Activated naive CD4-positive, alpha-beta T cell treated with Interleukin-2 at 50 U/mL for 16 hours (primary cell): ENCODE results near the gene TOR3A.
"Not testable (repeated sequence)": the region's sequence is repeated elsewhere in the genome, so short reads cannot be mapped to it uniquely, and the experiment has no call there.

Experiments
- DNase-seq: peaks from one replicate; pipeline ENCODE4 v3.0.0-alpha.2; 2020

TOR3A gene

DNA sequence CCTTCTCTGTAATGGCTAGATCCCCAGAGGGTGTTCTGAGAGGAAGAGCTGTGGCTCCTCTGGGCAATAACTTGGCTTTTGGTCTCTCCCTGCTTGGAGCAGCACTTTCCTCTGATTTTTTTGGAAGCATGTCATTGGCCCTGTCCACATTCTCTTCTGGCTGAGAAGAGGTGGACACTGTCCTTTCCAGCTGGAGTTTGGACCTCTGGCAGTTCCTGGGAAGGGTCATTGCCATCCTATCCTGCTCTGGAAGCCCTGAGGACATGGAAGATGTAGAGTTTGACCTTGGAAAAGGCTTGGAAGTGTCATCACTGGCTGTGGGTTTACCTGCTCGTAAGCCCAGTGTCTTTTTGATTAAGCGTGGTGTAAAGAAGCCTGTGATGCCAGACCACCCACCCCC lies 26.8 kb downstream of the TOR3A start:
- DNase-seq = no peak

DNA sequence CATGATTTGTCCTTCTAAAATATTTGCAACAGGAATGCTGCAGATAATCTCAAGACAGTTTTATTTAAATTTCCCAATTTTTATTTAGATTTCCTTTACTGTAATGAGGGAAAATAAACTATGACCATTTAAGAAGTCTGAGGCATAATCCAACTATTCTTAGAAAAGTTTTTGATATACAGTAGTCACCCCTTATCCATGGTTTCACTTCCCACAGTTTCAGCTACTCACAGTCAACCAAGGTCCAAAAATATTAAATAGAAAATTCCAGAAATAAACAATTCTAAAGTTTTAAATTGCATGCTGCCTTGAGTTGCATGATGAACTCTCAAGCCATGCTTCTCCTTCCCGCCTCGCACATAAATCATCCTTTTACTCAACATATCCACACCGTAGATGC lies 33.3 kb downstream of the TOR3A start:
- DNase-seq = no peak

DNA sequence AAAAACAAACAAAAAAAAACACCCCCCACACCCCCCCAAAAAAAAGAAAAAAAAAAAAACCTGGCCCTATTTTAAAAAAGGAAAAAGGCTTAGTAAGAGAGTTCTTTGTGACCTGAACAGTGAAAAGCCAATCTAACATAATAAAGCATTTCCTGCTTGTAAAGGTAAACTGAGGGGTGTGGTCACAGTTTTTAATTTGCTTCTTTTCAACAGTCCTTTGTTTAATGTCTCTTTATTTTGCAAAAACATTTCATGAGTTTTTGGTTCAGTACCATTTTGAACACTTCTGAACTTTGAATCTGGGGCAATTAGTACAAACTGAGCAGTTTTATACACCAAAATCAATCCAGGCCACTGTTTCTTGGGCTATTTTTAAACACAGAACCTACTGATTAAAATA lies 37.6 kb downstream of the TOR3A start:
- no peak for DNase-seq

GRCh38 chr1:179120736-179121135 lies 38.9 kb downstream of the TOR3A start:
- DNase-seq = no peak

DNA sequence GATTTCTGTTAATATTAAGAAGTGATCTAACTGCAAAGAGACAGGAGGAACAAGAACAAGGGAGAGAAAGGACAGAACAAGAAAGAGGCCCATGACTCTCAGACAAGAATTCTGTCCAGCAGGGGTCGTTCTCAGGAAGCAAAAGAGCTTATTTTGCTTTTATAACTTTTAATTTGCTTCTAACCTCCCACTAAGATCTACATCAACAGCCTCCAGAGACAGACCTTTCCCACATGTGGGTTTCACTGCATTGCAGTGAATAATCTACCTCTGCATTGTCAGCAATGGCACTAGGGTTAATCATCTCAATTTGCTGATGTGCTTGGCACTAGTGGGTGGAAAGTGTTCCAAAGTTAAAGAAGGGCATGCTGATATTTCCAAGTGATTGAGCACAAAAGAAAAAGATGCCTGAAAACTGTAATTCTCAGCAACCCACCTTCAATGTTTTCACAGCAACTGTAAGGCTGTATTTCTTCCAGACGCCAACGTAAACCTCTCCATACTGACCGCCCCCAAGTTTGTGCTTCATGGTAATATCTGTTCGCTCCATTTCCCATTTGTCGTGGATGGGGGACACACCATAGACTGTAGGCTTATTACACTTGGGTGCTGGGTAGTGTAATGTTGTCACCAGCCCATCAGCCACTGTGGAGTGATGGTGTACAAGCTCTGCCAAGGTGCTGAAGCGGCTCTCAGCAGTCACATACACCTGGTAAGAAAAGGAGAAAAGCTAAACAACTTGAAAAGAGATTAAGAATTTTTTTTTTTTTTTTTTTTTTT lies 39.5 kb downstream of the TOR3A start:
- peak; percentile 48 for DNase-seq

GRCh38 chr1:179124873-179125272 lies 43.0 kb downstream of the TOR3A start:
- no peak for DNase-seq

DNA sequence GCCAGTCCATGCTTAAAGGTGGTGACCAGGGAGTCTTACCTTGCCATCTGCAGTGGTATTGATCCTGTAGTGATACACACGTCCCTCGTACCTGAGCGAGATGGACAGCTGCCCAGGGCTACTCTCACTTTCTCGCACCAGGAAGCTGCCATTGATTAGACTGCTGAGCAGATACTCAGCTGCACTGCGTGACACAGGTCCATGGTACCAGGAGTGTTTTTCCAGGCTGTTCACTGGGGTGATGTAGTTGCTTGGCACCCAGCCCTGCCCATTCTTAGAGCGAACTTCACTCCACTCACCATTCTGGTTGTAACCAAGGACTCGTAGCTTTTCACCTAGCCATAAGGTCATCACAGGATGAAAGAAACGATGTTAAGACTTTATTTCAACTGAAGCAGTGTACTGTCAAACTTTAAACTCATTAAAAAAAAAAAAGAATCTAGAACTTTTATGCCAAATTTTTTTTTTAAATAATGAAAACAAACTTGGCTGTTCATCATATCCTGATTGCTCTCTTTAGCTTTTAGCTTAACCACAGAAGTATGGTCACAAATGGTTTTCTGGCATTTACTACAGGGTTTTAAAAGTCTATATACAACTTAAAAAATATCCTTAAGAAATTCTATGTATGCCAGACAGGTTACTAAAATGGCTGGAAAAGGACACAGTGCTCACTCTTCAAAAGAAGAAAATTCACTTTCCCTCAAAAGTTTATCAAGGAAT lies 44.6 kb downstream of the TOR3A start:
- no peak for DNase-seq

DNA sequence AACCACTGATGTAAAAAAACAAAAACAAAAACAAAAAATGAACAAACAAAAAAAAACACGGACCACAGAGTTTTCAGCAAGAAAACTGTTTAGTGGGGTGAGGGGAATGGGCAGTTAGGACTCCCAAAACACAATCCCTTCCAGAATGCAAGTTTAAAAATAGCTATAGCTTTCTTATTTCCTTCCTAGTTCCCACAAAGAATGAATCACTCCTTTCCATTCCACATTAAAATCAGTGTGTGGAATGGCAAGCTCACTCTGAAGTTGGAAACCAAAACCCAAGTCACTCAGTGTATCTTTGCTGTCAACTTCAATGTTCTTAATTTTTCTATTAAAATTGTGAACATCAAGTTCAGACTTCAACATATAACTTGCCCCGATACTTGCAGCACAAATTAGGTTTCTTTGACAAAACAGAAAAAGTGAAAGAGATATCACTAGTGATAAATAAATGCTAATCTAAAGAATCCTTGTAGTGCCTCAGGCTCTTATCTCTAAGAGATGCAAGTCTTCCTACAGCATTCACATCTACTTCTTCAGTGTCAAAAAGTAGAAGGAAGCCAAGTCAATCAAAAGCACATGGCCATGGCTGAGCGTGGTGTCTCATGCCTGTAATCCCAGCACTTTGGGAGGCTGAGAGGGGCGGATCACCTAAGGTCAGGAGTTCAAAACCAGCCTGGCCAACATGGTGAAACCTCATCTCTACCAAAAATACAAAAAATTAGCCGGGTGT lies 45.5 kb downstream of the TOR3A start:
- no peak for DNase-seq

DNA sequence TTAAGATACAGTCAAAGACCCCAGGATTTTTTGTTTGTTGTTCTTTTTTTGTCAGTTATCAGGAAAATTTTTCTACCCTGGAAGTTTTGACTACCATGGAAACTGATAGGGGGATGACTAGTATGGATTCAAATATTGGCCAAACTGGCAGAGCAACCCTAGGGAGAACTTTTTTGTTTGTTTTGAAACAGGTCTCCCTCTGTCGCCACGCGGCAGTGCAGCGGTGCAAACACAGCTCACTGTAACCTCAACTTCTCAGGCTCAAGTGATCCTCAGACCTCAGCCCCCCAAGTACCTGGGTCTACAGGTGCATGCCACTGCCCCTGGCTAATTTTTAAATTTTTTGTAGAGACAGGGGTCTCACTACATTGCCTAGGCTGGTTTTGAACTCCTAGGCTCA lies 46.6 kb downstream of the TOR3A start:
- DNase-seq = no peak

GRCh38 chr1:179129702-179130473 lies 48.0 kb downstream of the TOR3A start:
- peak; percentile 16 for DNase-seq

DNA sequence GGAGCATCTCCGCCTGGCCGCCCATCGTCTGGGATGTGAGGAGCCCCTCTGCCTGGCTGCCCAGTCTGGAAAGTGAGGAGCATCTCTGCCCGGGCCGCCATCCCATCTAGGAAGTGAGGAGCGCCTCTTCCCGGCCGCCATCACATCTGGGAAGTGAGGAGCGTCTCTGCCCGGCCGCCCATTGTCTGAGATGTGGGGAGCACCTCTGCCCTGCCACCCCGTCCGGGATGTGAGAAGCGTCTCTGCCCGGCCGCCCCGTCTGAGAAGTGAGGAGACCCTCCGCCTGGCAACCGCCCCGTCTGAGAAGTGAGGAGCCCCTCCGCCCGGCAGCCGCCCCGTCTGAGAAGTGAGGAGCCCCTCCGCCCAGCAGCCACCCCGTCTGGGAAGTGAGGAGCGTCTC lies 53.3 kb downstream of the TOR3A start:
- DNase-seq = not testable (repeated sequence)

DNA sequence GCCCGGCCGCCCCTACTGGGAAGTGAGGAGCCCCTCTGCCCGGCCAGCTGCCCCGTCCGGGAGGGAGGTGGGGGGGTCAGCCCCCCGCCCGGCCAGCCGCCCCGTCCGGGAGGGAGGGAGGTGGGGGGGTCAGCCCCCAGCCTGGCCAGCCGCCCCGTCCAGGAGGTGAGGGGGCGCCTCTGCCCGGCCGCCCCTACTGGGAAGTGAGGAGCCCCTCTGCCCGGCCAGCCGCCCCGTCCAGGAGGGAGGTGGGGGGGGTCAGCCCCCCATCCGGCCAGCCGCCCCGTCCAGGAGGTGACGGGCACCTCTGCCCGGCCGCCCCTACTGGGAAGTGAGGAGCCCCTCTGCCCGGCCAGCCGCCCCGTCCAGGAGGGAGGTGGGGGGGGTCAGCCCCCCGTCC lies 53.8 kb downstream of the TOR3A start:
- not testable (repeated sequence) for DNase-seq

DNA sequence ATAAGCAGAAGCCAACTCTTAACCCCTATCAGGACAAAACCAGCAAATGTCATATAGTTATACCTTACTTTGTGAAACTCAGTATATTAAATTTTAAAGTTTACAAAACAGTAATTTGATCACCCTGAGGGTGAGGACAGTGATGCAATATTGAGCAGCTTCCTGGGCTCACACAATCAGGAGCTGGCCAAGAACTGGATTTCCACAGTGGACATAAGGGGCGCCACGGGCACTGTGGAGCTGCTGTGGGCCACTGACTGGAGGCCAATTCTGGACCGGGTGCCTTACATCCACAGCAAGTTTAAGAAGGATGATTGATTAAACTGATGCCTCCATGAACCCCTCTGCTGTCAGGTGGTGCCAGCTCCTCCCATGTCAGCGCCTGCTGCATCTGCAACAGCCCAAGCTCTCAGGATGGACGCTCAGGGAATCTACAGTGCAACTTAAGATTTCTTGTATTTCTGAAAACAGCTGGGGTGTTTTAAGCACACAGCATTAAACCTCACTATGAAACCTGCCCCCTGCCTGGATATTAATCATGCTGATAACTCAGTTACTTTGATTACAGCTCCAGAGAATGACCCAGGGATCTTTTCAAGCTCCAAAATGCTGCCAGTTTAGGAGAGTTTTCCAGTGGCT lies 55.9 kb downstream of the TOR3A start:
- DNase-seq = no peak

DNA sequence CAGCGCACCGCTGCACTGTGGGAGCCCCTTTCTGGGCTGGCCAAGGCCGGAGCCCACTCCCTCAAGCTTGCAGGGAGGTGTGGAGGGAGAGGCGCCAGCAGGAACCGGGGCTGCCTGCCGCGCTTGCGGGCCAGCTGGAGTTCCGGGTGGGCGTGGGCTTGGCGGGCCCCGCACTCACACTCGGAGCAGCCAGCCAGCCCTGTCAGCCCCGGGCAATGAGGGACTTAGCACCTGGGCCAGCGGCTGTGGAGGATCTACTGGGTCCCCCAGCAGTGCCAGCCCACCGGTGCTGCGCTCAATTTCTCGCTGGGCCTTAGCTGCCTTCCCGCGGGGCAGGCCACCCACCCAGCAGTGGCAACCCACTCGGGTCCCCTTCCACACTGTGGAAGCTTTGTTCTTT lies 56.9 kb downstream of the TOR3A start:
- DNase-seq = not testable (repeated sequence)

- peak; percentile 58 for DNase-seq
Measured at GRCh38 chr1:179141592-179142251, 59.9 kb downstream of the TOR3A start.

DNA sequence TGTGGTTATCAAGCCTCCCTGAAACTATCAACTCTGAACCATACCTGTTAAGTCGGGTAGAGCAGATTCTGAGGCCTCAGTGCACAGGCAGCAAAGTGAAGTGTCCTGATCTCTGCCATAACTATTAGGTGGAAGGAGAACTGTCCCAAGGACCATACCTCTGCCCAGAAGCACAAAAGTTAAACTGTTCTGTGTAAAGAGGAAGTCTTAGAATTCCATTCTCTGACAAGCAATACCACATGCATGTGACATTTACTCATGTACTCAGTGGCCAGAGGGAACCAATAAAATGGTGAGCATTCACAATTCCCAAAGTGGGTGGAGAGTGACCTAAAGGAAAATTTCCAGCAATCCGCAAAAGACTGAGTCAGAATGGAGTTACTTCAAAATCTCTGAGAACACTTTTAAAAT lies 61.0 kb downstream of the TOR3A start:
- DNase-seq = no peak

- DNase-seq = no peak
Measured at GRCh38 chr1:179143322-179143721, 61.5 kb downstream of the TOR3A start.

DNA sequence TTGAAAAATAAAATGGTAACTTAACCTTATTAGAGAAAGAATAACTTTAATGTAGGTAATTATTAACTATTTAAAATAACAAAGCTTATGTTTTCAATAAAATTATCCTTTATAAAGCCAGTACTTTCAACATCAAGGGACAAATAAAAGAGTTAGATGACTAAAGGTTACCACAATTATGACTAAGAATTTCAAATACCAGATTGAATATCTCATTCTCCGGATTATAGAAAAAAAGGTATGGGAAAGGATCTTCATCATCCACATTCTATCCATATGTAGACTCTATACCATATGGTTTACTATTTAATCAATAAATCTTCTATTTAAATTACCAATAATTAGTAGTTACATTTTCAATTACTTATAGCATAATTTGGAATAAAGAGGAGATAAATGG lies 62.8 kb downstream of the TOR3A start:
- no peak for DNase-seq

- no peak for DNase-seq
Measured at GRCh38 chr1:179145521-179145920, 63.7 kb downstream of the TOR3A start.
